Mammary epithelial cell (primary cell): ENCODE measurements around the gene LMNB1.
"Not testable (repeated sequence)": the region's sequence is repeated elsewhere in the genome, so short reads cannot be mapped to it uniquely, and the experiment has no call there.

Experiments
- EZH2 ChIP-seq: IDR thresholded peaks from 2 replicates; pipeline ENCODE4 v1.6.1; 2012; ENCODE audit warnings: low read length, inconsistent platforms, borderline replicate concordance
- TF ChIP-seq, protein P1 (sequence below), 2 donors: IDR thresholded peaks in 1 of 2; conservative IDR thresholded peaks in 1 of 2; 2 replicates each; pipeline ENCODE4 v1.5.1; 2011 to 2012; ENCODE audit warnings: inconsistent platforms in 2 of 2, low read length in 2 of 2, mild to moderate bottlenecking in 2 of 2, control low read depth in 1 of 2, low read depth in 1 of 2; ENCODE audit not compliant: insufficient read depth in 1 of 2; ENCODE audit errors: extremely low read depth in 1 of 2

DNA sequence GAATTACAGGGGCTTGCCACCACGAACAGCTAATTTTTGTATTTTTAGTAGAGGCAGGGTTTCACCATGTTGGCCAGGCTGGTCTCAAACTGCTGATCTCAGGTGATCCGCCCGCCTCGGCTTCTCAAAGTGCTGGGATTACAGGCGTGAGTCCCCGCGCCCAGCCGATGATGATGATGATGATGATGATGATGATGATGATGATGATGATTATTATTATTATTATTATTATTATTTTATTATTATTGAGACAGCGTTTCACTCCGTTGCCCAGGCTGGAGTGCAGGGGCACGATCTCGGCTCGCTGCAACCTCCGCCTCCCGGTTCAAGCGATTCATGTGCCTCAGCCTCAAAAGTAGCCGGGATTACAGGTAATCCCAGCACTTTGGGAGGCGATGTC is 42.4 kb upstream of the LMNB1 start:
- TF ChIP-seq, protein P1, sequence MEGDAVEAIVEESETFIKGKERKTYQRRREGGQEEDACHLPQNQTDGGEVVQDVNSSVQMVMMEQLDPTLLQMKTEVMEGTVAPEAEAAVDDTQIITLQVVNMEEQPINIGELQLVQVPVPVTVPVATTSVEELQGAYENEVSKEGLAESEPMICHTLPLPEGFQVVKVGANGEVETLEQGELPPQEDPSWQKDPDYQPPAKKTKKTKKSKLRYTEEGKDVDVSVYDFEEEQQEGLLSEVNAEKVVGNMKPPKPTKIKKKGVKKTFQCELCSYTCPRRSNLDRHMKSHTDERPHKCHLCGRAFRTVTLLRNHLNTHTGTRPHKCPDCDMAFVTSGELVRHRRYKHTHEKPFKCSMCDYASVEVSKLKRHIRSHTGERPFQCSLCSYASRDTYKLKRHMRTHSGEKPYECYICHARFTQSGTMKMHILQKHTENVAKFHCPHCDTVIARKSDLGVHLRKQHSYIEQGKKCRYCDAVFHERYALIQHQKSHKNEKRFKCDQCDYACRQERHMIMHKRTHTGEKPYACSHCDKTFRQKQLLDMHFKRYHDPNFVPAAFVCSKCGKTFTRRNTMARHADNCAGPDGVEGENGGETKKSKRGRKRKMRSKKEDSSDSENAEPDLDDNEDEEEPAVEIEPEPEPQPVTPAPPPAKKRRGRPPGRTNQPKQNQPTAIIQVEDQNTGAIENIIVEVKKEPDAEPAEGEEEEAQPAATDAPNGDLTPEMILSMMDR (conservative IDR thresholded peaks at IDR 0.05 in 1 of 2, IDR thresholded peaks at IDR 0.05 in 1 of 2; ENCODE audit: extremely low read depth in 1 of 2, insufficient read depth in 1 of 2, low read depth in 1 of 2, low read length in 2 of 2) = not testable (repeated sequence)
- not testable (repeated sequence) for TF ChIP-seq EZH2
